GM19351 (cell line): ENCODE measurements around the gene LBX1.
A peak's percentile ranks its signal among the peaks of the same experiment; 100 is the strongest.
"Not testable (repeated sequence)": the region's sequence is repeated elsewhere in the genome, so short reads cannot be mapped to it uniquely, and the experiment has no call there.

ENCODE experiments used
- ATAC-seq: cut with Tn5 transposase; IDR thresholded peaks from one replicate; pipeline ENCODE4 v1.9.1; 2021; ENCODE audit warnings: mild to moderate bottlenecking, moderate library complexity; ENCODE audit not compliant: unreplicated experiment

Gene LBX1

GRCh38 chr10:101215397-101216206 is 13.7 kb downstream of the LBX1 start:
- no peak for ATAC-seq

DNA sequence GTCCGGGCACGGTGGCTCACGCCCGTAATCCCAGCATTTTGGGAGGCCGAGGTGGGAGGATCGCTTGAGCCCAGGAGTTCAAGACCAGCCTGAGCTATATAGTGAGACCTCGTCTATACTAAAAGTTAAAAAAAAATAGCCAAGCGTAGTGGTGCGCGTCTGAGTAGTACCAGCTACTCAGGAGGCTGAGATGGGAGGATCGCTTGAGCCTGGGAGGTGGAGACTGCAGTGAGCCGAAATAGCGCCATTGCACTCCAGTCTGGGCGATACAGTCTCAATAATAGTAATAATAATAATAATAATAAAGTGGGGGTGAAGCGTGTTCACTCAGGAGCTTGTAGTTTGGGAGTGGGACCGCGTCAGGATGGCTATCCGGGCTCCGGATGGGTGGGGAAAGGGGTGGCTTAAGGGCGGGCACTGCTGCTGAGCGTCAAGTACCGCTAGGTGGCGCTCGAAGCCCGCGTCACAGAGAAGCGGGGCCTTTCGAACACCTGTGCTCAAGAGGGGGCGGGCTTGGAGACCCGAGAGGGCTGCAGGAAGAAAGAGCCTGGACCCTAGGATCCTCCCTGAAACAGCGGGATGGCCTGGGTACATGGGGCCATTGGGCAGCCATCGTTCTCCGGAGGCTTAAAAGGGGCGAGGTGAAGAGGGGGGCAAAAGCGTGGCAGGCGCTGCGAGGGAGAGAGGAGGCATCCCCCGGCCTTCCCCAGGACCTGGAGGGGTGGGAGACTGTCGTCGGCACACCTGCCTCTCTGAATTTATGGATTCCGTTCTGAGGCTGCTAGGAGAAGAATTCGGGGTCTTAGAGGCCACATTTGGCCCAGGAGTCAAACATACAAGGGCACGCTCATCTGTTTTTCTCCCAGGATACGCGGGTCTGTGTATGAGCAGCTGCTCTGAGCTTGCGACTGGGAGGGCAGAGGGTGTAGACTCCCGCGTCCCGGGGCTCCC is 14.5 kb downstream of the LBX1 start:
- peak; percentile 56 for ATAC-seq

DNA sequence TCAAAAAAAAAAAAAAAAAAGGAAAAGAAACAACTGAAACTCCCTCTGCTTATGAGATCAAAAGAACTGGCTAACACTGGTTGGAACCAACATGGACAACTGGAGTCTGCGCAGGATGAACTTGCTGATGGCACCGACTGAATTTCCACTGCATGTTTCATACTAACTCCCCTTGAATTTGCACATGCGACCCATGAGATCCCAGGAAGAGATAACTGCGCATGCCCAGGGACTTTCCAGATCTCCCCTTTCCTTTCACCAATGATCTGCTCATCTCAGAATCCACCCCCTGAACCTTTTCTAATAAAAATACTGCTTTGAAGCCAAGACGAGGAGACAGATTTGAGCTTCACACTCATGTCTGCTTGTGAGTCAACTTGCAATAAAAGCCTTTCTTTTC is 20.7 kb downstream of the LBX1 start:
- ATAC-seq: no peak

GRCh38 chr10:101207026-101207425 is 22.2 kb downstream of the LBX1 start:
- no peak for ATAC-seq

GRCh38 chr10:101202667-101203066 is 26.6 kb downstream of the LBX1 start:
- ATAC-seq: not testable (repeated sequence)

DNA sequence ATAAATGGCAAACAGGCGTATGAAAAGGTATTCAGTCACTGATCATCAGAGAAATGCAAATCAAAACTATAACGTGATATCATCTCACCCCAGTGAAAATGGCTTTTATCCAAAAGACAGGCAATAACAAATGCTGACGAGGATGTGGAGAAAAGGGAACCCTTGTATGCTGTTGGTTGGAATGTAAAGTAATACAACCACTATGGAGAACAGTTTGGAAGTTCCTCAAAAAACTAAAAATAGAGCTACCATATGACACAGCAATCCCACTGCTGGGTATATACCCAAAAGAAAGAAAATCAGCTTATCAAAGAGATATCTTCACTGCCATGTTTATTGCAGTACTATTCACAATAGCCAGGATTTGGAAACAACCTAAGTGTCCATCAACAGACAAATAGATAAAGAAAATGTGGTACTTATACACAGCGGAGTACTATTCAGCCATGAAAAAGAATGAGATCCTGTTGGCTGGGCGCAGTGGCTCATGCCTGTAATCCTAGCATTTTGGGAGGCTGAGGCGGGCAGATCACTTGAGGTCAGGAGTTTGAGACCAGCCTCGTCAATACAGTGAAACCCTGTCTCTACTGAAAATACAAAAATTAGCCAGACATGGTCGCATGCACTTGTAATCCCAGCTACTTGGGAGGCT is 30.8 kb downstream of the LBX1 start:
- ATAC-seq: not testable (repeated sequence)

- no peak for ATAC-seq
Observed at GRCh38 chr10:101195921-101196320, 33.3 kb downstream of the LBX1 start.

- no peak for ATAC-seq
Observed at GRCh38 chr10:101189461-101190401, 39.5 kb downstream of the LBX1 start.

- ATAC-seq: no peak
Observed at GRCh38 chr10:101188942-101189341, 40.3 kb downstream of the LBX1 start.

DNA sequence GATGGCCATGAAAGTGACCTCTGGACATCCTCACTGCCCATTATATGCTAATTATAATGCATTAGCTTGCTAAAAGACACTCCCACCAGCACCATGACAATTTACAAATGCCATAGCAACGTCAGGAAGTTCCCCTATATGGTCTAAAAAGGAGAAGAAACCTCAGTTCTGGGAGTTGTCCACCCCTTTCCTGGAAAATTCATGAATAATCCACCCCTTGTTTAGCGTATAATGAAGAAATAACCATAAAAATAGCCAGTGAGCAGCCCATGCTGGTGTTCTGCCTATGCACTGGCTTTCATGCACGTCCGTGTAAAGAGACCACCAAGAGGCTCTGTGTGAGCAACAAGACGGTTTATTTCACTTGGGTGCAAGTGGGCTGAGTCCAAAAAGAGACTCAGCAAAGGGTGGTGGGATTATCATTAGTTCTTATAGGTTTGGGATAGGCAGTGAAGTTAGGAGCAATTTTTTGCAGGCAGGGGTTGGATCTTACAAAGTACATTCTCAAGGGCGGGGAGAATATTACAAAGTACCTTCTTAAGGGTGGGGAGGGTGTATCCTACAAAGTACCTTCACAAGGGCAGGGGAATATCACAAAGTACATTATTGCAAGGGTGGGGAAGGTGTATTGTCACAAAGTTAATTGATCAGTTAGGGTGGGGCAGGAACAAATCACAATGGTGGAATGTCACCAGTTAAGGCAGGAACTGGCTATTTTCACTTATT is 45.6 kb downstream of the LBX1 start:
- ATAC-seq: no peak

- no peak for ATAC-seq
Observed at GRCh38 chr10:101182936-101183335, 46.3 kb downstream of the LBX1 start.
